Body of pancreas (tissue), 4 donors: ENCODE measurements around the gene C20orf96. TPM values are rescaled to one million over a fixed set of nuclear protein-coding genes. Genes with fewer than 3 reads are reported as not detected.

ENCODE experiments used
- ATAC-seq: fragments of 150-250 bp; one replicate; pipeline ENCODE4 v1.9.1; 2016
- DNase-seq, 4 donors: peaks; one replicate each; pipeline ENCODE4 v3.0.0-alpha.2; 2019
- H3K27ac ChIP-seq, 4 donors: fragments of 200-600 bp; sonication (generic); 1 replicate in 3 of 4; 2 replicates in 1 of 4; pipeline versions ENCODE4 v1.5.1 to v1.6.1; 2016 to 2019; ENCODE audit warnings: mild to moderate bottlenecking in 1 of 4, mixed read lengths in 1 of 4, moderate library complexity in 1 of 4
- H3K27me3 ChIP-seq, 2 donors: fragments of 200-600 bp; sonication (generic); one replicate each; pipeline ENCODE4 v1.6.0; 2016; ENCODE audit warnings: mild to moderate bottlenecking in 1 of 2
- H3K36me3 ChIP-seq, 2 donors: fragments of 200-600 bp; sonication (generic); replicated peaks in 1 of 2; 2 replicates each; pipeline ENCODE4 v1.5.1; 2016; ENCODE audit warnings: low read depth in 2 of 2; ENCODE audit not compliant: insufficient read depth in 1 of 2
- H3K4me1 ChIP-seq: fragments of 200-600 bp; sonication (generic); one replicate; pipeline ENCODE4 v1.6.0; 2016
- H3K4me3 ChIP-seq, 2 donors: fragments of 200-600 bp; sonication (generic); 1 replicate in 1 of 2; 2 replicates in 1 of 2; pipeline ENCODE4 v1.5.1; 2016 to 2019
- H3K9me3 ChIP-seq, 3 donors: fragments of 200-600 bp; sonication (generic); 1 replicate in 2 of 3; 2 replicates in 1 of 3; pipeline ENCODE4 v1.5.1; 2016
- CTCF ChIP-seq, 7 experiments: fragments of 450-650 bp in 4 of 7; fragments of 200-600 bp in 3 of 7; sonication (generic) in 3 of 7; IDR thresholded peaks; one replicate each; pipeline ENCODE4 v1.5.1; 2016 to 2019; ENCODE audit warnings: antibody characterized with exemption in 7 of 7
- POLR2A ChIP-seq, 3 donors: fragments of 450-650 bp; IDR thresholded peaks; one replicate each; pipeline ENCODE4 v1.6.1; 2016; ENCODE audit warnings: antibody characterized with exemption in 3 of 3, mild to moderate bottlenecking in 2 of 3
- WGBS, 2 donors: methylation state at CpG; one replicate each; pipeline ENCODE4 v1.1.5; 2017; 5-methylcytosine and 5-hydroxymethylcytosine counted together
- intact Hi-C: fragments of 100-400 bp; cut with DNase I; formaldehyde crosslinking; loops from one replicate; pipeline ENCODE4 v1.15.1; 2023
- total RNA-seq, 2 donors: library from RNA; depleted of rRNA; stranded (reverse); fragments of >200 nt; gene quantifications; one replicate each; pipeline ENCODE4 v1.1.0, GENCODE V29; 2016

The C20orf96 gene
- total RNA-seq, 2 donors from 2014 or later, result 0.33 to 1.8 TPM

- Histone ChIP-seq H3K4me3 (no peak overlapping the region), H3K27me3 (no peaks in the 10 kb centered on the region), H3K27ac (no peak overlapping the region), H3K9me3 (no peaks in the 10 kb centered on the region), H3K4me1 (peaks cover 14% of the 10 kb centered on the region), H3K36me3 (no peaks in the 10 kb centered on the region)
- TF ChIP-seq POLR2A (IDR thresholded peaks at IDR 0.05) (no peak), CTCF (IDR thresholded peaks at IDR 0.05) (no peak)
- intact Hi-C loops, result no loop called here
- DNase-seq (no peak), ATAC-seq (no peak)
Observed at GRCh38 chr20:313948-314347, 23.4 kb upstream of the C20orf96 start.

- no peaks in the 10 kb centered on the region for H3K36me3 ChIP-seq
- intact Hi-C loops, result no loop called here
- H3K9me3 ChIP-seq, result no peaks in the 10 kb centered on the region
- H3K27me3 ChIP-seq, result no peaks in the 10 kb centered on the region
- H3K4me3 ChIP-seq, result no peak overlapping the region
- TF ChIP-seq POLR2A (IDR thresholded peaks at IDR 0.05) (no peak), CTCF (IDR thresholded peaks at IDR 0.05) (no peak)
- ATAC-seq, result no peak
- peaks cover 14% of the 10 kb centered on the region for H3K4me1 ChIP-seq
- no peak for DNase-seq
- WGBS, 2 donors, result 87 to 91% methylated on average over 5 of the region's 5 CpGs
- H3K27ac ChIP-seq, result no peak overlapping the region
Observed at GRCh38 chr20:313402-313801, 22.9 kb upstream of the C20orf96 start.

- 19 to 34% methylated on average over 1 of the region's 1 CpG for WGBS, 2 donors
- Histone ChIP-seq H3K36me3 (no peaks in the 10 kb centered on the region), H3K27me3 (no peaks in the 10 kb centered on the region), H3K4me1 (peaks cover 14% of the 10 kb centered on the region), H3K9me3 (no peaks in the 10 kb centered on the region), H3K4me3 (no peak overlapping the region), H3K27ac (no peak overlapping the region)
- DNase-seq (no peak), ATAC-seq (no peak)
- intact Hi-C loops, result no loop called here
- TF ChIP-seq POLR2A (IDR thresholded peaks at IDR 0.05), result no peak
- TF ChIP-seq CTCF (IDR thresholded peaks at IDR 0.05), result no peak
Observed at GRCh38 chr20:312866-313265, 22.3 kb upstream of the C20orf96 start.

GRCh38 chr20:312067-312466 lies 21.5 kb upstream of the C20orf96 start:
- no peak for DNase-seq
- Histone ChIP-seq H3K27me3 (no peaks in the 10 kb centered on the region), H3K36me3 (no peaks in the 10 kb centered on the region), H3K4me1 (peaks cover 14% of the 10 kb centered on the region), H3K4me3 (no peak overlapping the region), H3K9me3 (no peaks in the 10 kb centered on the region), H3K27ac (no peak overlapping the region)
- TF ChIP-seq POLR2A (IDR thresholded peaks at IDR 0.05) (no peak), CTCF (IDR thresholded peaks at IDR 0.05) (no peak)
- 85 to 92% methylated on average over 8 of the region's 8 CpGs for WGBS, 2 donors
- no peak for ATAC-seq
- intact Hi-C loops, result no loop called here

- Histone ChIP-seq H3K4me1 (peaks cover 14% of the 10 kb centered on the region), H3K9me3 (no peaks in the 10 kb centered on the region), H3K27me3 (no peaks in the 10 kb centered on the region), H3K27ac (no peak overlapping the region), H3K36me3 (no peaks in the 10 kb centered on the region), H3K4me3 (no peak overlapping the region)
- TF ChIP-seq POLR2A (IDR thresholded peaks at IDR 0.05) (no peak), CTCF (IDR thresholded peaks at IDR 0.05) (no peak)
- DNase-seq, result no peak
- 83 to 88% methylated on average over 7 of the region's 7 CpGs for WGBS, 2 donors
- intact Hi-C loops, result no loop called here
- ATAC-seq, result no peak
Observed at GRCh38 chr20:311609-312008, 21.1 kb upstream of the C20orf96 start.
